ENCODE results near the gene PTPN22. TPM values are rescaled to one million over a fixed set of nuclear protein-coding genes. Genes with fewer than 3 reads are reported as not detected.
"Not testable (repeated sequence)": the region's sequence is repeated elsewhere in the genome, so short reads cannot be mapped to it uniquely, and the experiment has no call there.

The PTPN22 gene
- total RNA-seq, 2 experiments from 2014 or later, result 28.3 to 30.2 TPM

DNA sequence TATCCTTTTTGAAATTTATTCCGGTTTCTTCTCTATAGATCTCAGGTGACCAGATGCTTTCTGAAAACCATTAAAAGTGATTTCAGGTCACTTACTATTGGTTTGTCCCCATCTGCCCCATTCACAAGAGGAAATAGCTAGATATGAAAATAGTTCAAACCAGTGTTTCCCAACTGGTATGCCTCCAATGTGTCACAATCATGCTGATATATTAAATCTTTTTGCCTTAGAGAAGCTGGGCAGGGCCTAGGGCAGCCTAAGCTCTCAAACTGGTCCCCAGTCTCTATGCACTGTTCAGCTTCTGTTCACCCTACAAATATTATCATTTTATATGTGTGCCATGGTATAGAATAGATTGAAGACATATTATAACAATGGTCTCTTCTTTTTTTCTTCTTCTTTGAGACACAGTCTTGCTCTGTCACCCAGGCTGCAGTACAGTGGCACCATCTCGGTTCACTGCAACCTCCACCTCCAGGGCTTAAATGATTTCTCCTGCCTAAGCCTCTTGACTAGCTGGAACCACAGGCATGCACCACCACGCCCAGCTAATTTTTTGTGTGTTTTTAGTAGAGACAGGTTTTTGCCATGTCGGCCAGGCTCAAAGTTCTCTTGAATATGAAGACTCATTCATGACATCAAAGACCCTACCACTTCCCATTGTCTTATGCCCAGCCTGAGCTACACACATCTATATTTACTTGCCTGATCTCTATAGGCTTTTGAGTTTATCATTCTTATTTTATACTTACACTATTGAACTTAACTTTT is 15.7 kb downstream of the PTPN22 start:
- Histone ChIP-seq H3K9me3 (ENCODE audit: control insufficient read depth in 1 of 2, insufficient read depth in 1 of 2, low read length in 2 of 2) (no peaks in the 10 kb centered on the region), H3K4me3 (ENCODE audit: low read length) (no peak overlapping the region), H3K4me1 (ENCODE audit: insufficient read depth, low read length) (peaks cover 8% of the 10 kb centered on the region), H3K27ac (ENCODE audit: low read depth in 1 of 2, low read length in 2 of 2) (no peak overlapping the region), H3K36me3 (ENCODE audit: insufficient read depth, low read length) (peaks cover 49% of the 10 kb centered on the region), H3K27me3 (ENCODE audit: control insufficient read depth in 1 of 2, insufficient read depth in 2 of 2, low read length in 2 of 2) (no peaks in the 10 kb centered on the region)
- Mint-ChIP-seq H3K4me3 (no peak overlapping the region), H3K27ac (peak overlapping the region; percentile 17), H3K36me3 (ENCODE audit: low read depth) (peaks cover 69% of the 10 kb centered on the region), H3K27me3 (no peaks in the 10 kb centered on the region), H3K4me1 (ENCODE audit: low read depth) (peaks cover 29% of the 10 kb centered on the region), H3K9me3 (no peaks in the 10 kb centered on the region)
- DNase-seq, result no peak
- no peak for ATAC-seq (ENCODE audit: poor library complexity)
- ChIA-PET POLR2A (interaction anchor here (1.3 kb wide), 1 partner anchor 74 kb away, joined by 3 read pairs; no protein-coding TSS in a partner anchor), CTCF (interaction anchor here (0.6 to 1.3 kb wide), 4 partner anchors 14 to 1171 kb away, joined by 3 to 5 read pairs (median 4); no protein-coding TSS in a partner anchor)
- intact Hi-C loops (cut with DNase I, micrococcal nuclease), result no loop called here
- TF ChIP-seq CTCF (IDR thresholded peaks at IDR 0.05), result no peak

- no peak overlapping the region for H3K27ac Mint-ChIP-seq
- Histone ChIP-seq H3K4me3 (ENCODE audit: low read length) (no peak overlapping the region), H3K4me1 (ENCODE audit: insufficient read depth, low read length) (peaks cover 8% of the 10 kb centered on the region), H3K36me3 (ENCODE audit: insufficient read depth, low read length) (peaks cover 50% of the 10 kb centered on the region), H3K9me3 (ENCODE audit: control insufficient read depth in 1 of 2, insufficient read depth in 1 of 2, low read length in 2 of 2) (no peaks in the 10 kb centered on the region), H3K27ac (ENCODE audit: low read depth in 1 of 2, low read length in 2 of 2) (no peak overlapping the region), H3K27me3 (ENCODE audit: control insufficient read depth in 1 of 2, insufficient read depth in 2 of 2, low read length in 2 of 2) (no peaks in the 10 kb centered on the region)
- H3K9me3 Mint-ChIP-seq, result no peaks in the 10 kb centered on the region
- TF ChIP-seq CTCF (IDR thresholded peaks at IDR 0.05), result no peak
- H3K27me3 Mint-ChIP-seq, result no peaks in the 10 kb centered on the region
- CTCF ChIA-PET, result no interaction called here
- H3K4me3 Mint-ChIP-seq, result no peak overlapping the region
- intact Hi-C loops (cut with DNase I, micrococcal nuclease), result loop anchor here in 1 of 2 experiments (5.0 kb wide), 1 partner anchor 712 kb away; no protein-coding TSS in a partner anchor
- H3K36me3 Mint-ChIP-seq (ENCODE audit: low read depth), result peaks cover 75% of the 10 kb centered on the region
- DNase-seq, result no peak
- POLR2A ChIA-PET, result no interaction called here
- peaks cover 24% of the 10 kb centered on the region for H3K4me1 Mint-ChIP-seq (ENCODE audit: low read depth)
- no peak for ATAC-seq (ENCODE audit: poor library complexity)
These were observed 17.3 kb downstream of the PTPN22 start for GRCh38 chr1:113854234-113854633.

DNA sequence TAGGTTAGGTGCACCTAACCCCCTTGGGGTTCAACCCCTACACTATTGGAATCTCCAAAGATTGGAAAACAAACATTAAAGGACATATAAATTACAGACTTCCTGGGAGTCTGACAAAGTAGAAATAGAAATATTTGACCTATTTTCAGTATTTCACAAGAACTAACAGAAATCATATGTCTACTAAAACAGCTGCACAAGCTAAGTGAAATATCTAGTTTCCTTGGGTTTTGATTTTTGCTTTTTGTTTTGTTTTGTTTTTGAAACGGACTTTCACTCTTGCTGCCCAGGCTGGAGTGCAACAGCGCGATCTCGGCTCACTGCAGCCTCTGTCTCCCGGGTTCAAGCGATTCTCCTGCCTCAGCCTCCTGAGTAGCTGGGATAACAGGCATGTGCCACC is 18.8 kb downstream of the PTPN22 start:
- H3K27me3 Mint-ChIP-seq; CTCF ChIA-PET; H3K9me3 Mint-ChIP-seq; ATAC-seq (ENCODE audit: poor library complexity); DNase-seq; H3K4me1 ChIP-seq (ENCODE audit: insufficient read depth, low read length); H3K27ac ChIP-seq (ENCODE audit: low read depth in 1 of 2, low read length in 2 of 2); H3K27me3 ChIP-seq (ENCODE audit: control insufficient read depth in 1 of 2, insufficient read depth in 2 of 2, low read length in 2 of 2); H3K9me3 ChIP-seq (ENCODE audit: control insufficient read depth in 1 of 2, insufficient read depth in 1 of 2, low read length in 2 of 2); H3K27ac Mint-ChIP-seq; POLR2A ChIA-PET; H3K4me3 ChIP-seq (ENCODE audit: low read length); H3K4me3 Mint-ChIP-seq: not testable (repeated sequence)
- H3K36me3 Mint-ChIP-seq (ENCODE audit: low read depth), result peaks cover 73% of the 10 kb centered on the region
- H3K4me1 Mint-ChIP-seq (ENCODE audit: low read depth), result peaks cover 18% of the 10 kb centered on the region
- H3K36me3 ChIP-seq (ENCODE audit: insufficient read depth, low read length), result peaks cover 44% of the 10 kb centered on the region
- intact Hi-C loops (cut with DNase I, micrococcal nuclease), result loop anchor here in 1 of 2 experiments (5.0 kb wide), 1 partner anchor 710 kb away; no protein-coding TSS in a partner anchor
